Dermis microvascular lymphatic vessel endothelial cell (primary cell): Measurements from ENCODE around the gene PHLPP1. TPM values are rescaled to one million over a fixed set of nuclear protein-coding genes. Genes with fewer than 3 reads are reported as not detected.
"Not testable (repeated sequence)": the region's sequence is repeated elsewhere in the genome, so short reads cannot be mapped to it uniquely, and the experiment has no call there.

Experiments used
- DNase-seq, 2 donors: peaks; one replicate each; pipeline versions ENCODE4 v3.0.0 to v3.0.0-alpha.2; 2010; ENCODE audit warnings: low read depth in 2 of 2
- total RNA-seq: library from RNA; depleted of rRNA; stranded (reverse); fragments of >200 nt; gene quantifications from 2 replicates; pipeline ENCODE4 v1.2.1, GENCODE V29; 2014

PHLPP1 gene
- total RNA-seq, 1 donor from 2014 or later: 4.4 TPM

- DNase-seq: no peak
Measured at GRCh38 chr18:62807396-62807795, 92.1 kb downstream of the PHLPP1 start.

DNA sequence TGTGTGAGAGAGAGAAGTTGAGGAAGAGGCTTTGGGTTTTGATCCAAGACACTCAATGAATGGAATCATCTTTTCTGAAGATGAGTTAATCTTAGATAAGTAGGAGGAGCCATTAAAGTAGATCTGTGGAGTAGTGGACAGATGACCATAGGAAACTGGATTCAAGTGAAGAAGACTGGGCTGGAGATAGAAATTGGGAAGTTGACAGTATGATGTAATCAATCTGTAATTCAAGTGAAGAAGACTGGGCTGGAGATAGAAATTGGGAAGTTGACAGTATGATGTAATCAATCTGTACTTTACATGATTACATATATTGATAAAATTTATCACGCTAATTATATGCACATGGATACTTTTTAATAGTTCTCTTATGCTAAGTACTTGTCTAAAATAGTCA lies 92.8 kb downstream of the PHLPP1 start:
- no peak for DNase-seq

- DNase-seq: not testable (repeated sequence)
Measured at GRCh38 chr18:62809445-62809844, 94.1 kb downstream of the PHLPP1 start.

GRCh38 chr18:62809900-62810299 lies 94.6 kb downstream of the PHLPP1 start:
- no peak for DNase-seq

GRCh38 chr18:62810682-62811081 lies 95.3 kb downstream of the PHLPP1 start:
- no peak for DNase-seq

- no peak for DNase-seq
Measured at GRCh38 chr18:62811674-62812073, 96.3 kb downstream of the PHLPP1 start.

GRCh38 chr18:62812242-62812641 lies 96.9 kb downstream of the PHLPP1 start:
- no peak for DNase-seq

DNA sequence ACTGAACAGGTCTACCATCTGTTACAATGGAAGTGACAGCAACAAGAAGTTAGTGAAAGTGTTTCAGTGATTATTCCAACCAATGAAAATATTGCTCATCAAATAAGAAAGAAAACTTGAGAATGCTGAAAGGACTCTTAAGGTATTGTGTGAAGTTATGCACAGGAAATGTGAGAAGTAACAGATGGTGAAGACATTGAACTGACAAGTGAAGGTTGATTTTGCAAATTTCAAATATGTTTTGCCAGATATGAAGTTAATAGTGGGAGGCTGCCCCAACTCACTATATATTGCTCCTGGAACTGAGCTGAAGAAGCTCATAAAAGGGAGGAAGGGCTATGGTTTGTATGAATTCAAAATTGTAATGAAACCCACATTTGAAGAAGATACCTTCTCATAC lies 97.5 kb downstream of the PHLPP1 start:
- no peak for DNase-seq

GRCh38 chr18:62814132-62814759 lies 98.9 kb downstream of the PHLPP1 start:
- DNase-seq: no peak

DNA sequence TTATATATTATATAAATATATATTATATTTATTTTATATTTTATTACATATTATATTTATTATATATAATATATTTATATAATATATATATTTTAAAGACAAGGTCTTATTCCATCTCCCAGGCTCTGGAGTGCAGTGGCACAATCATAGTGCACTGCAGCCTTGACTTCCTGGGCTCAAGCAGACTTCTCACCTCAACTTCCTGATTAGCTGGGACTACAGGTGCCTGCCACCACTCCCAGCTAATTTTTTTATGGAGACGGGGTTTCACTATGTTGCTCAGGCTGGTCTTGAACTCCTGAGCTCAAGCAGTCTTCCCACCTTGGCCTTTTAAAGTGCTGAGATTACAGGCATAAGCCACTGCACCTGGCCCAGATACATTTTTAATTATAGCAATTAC lies 110.0 kb downstream of the PHLPP1 start:
- DNase-seq: no peak

GRCh38 chr18:62827397-62827796 lies 112.1 kb downstream of the PHLPP1 start:
- no peak for DNase-seq

DNA sequence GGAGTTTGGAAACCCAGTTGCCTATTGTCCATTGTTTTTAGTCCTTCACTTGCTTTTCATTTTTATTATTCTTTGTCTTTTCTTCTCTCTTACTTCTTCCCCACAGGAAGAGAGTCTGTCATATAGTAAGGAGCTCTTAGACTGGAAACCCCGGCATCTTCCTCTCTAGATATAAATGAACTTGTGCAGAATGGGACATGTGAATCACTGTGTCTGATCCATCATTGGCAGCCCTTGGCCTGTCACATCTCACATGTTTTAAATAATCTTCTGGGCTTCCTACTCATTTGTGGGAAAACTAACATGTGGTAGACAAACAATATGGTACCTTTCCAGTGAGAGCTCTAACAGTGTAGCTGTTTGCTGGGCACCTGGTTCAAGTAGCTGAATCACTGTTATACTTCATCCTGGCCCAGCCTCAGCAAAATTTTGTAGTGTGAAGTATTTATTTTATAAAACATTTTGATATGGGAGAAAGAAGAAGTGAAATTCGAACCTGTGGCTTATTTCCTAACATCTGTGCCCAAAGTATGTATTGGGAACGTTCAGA lies 112.8 kb downstream of the PHLPP1 start:
- DNase-seq: peak in 1 of 2 donors; percentile 40

- DNase-seq: peak in 1 of 2 donors; percentile 37
Measured at GRCh38 chr18:62828852-62829251, 113.5 kb downstream of the PHLPP1 start.

- no peak for DNase-seq
Measured at GRCh38 chr18:62829936-62830335, 114.6 kb downstream of the PHLPP1 start.

GRCh38 chr18:62832282-62832681 lies 116.9 kb downstream of the PHLPP1 start:
- peak in 1 of 2 donors; percentile 38 for DNase-seq

DNA sequence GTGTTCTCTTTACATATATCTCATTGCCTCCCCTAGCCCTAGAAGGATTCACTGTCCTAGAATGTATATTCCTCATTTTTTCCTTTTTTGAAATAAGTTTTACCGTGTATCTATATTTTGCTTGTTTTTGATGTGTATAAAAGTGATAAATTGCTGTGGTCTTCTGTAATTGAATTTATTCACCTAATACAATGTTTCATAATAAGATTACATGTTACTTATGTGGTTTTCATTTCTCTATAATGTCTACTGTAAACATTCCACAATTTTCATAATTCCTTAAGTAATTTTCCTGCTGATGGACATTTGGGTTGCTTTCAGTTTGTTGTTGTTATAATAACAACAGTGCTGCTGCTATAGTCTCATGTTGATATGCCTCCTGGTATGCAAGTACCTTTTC lies 118.2 kb downstream of the PHLPP1 start:
- no peak for DNase-seq

DNA sequence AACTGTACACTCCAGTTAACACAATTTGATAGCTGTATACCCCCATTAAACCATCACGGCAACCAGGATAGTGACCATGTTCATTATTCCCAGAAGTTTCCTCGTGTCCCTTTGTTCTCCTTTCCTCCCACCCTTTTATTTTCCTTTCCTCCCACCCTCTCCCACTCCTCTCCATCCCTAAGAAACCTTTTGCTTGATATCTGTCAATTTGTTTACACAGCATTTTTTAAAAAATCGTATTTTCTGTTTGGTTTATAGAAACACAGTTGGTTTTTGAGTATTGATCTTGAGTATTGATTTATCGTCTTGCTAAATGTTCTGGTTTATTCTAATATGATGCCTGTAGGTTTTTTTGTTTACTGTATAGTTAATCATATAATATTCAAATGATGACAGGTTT lies 119.4 kb downstream of the PHLPP1 start:
- DNase-seq: no peak

DNA sequence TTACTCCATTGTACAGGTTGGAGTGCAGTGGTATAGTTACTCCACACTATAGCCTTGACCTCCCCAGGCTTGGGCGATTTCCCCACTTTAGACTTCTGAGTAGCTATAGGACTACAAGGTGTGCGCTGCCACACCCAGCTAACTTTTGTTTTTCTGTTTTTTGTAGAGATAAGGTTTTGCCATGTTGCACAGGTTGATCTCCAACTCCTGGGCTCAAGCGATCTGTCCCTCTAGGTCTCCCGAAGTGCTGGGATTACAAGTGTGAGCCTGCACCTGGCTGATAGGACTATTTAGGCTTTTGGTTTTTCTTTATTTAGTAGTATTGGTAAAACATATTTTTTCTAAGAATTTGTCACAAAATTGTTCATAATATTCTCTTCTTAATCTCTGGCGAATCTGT lies 121.7 kb downstream of the PHLPP1 start:
- no peak for DNase-seq

GRCh38 chr18:62838475-62839098 lies 123.2 kb downstream of the PHLPP1 start:
- no peak for DNase-seq

DNA sequence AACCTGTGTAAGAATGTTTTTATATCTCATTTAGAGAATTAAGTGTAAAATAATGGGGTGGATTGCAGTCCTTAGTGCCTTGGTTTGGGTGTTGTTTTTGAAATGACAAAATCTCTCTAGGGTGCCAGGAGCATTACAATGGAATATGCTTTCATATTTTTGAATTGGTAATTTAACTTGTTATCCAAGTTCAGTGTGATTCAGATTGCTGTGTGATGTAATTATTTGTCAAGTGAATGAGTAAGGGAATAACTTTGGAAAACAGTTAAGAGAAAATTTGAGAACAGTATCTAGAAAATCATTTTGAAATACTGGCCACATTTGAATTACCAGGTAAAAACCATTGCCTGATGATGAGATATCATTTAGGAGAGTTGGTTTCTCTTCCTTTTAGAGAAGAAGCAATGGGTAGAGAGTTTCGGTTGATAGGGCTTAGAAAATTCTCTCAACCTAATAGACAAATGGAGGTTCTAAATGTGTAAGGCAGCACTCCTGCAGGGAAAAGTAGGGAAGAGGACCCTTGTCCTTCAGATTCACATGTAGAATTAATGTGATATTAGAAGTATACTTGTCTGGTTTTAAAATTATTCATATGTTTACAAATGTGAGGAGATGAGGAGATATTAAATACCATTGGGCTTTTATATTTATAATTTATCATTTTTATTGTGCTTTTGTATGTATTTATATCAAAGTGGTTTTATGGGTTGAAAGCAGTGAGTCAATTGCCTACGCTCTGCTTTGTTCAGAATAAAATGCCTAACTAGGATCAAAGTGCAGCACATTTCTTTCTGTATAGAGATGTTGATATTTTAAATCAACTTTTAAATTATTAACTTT lies 124.8 kb downstream of the PHLPP1 start:
- DNase-seq: no peak

DNA sequence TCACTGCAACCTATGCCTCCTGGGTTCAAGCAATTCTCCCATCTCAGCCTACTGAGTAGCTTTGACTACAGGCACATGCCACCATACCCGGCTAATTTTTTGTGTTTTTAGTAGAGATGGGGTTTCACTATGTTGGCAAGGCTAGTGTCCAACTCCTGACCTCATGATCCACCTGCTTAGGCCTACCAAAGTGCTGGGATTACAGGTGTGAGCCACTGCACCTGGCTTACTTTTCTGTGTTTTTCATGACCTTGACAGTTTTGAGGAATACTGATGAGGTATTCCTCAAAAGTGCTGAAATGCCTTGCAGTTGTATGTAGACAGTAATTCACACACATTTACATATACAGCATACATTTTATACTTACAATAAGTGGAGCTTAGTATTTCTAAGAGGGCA lies 126.1 kb downstream of the PHLPP1 start:
- DNase-seq: no peak

GRCh38 chr18:62842898-62843297 lies 127.6 kb downstream of the PHLPP1 start:
- no peak for DNase-seq
